IMR-90 (cell line): ENCODE results near the gene ZNF800. TPM values are rescaled to one million over a fixed set of nuclear protein-coding genes. Genes with fewer than 3 reads are reported as not detected.

Experiments
- ATAC-seq: fragments of 200-7000 bp; cut with Tn5 transposase; 2 replicates; pipeline ENCODE4 v1.9.1; 2020; ENCODE audit warnings: low read depth, mild to moderate bottlenecking, moderate library complexity
- BruUV-seq: library from RNA; stranded (reverse); fragments of 400-500 nt; replicated peaks from 2 replicates; lab custom pipeline; 2021; lab: Mats Ljungman, UMichigan
- CTCF ChIA-PET: fragments of 300-600 bp; formaldehyde crosslinking; extraction: SDS; loops from one replicate; lab custom pipeline; 2021; ENCODE audit warnings: antibody characterized with exemption; lab: Yijun Ruan, JAX
- POLR2A ChIA-PET: fragments of 300-600 bp; sonication (Branson Sonifier 250); formaldehyde crosslinking; loops from one replicate; lab custom pipeline; 2022; ENCODE audit warnings: antibody characterized with exemption; ENCODE audit not compliant: unreplicated experiment; lab: Charles Lee
- DNase-seq: peaks from one replicate; pipeline ENCODE4 v3.0.0; 2013
- H2AFZ ChIP-seq: replicated peaks from 2 replicates; pipeline ENCODE3; 2013; ENCODE audit warnings: low read length, mild to moderate bottlenecking; ENCODE audit not compliant: poor library complexity
- H2AK5ac ChIP-seq: 2 replicates; pipeline ENCODE4 v1.6.1; 2013; ENCODE audit warnings: low read depth, low read length, inconsistent platforms
- H2AK9ac ChIP-seq: replicated peaks from 2 replicates; pipeline ENCODE3; 2013; ENCODE audit warnings: mild to moderate bottlenecking, low read depth, low read length, moderate library complexity; ENCODE audit not compliant: poor library complexity
- H2BK120ac ChIP-seq: 2 replicates; pipeline ENCODE4 v1.6.1; 2013; ENCODE audit warnings: low read depth, low read length, inconsistent platforms
- H2BK15ac ChIP-seq: 3 replicates; pipeline ENCODE4 v1.6.1; 2013; ENCODE audit warnings: low read depth, low read length, inconsistent platforms
- H2BK20ac ChIP-seq: 2 replicates; pipeline ENCODE4 v1.6.1; 2013; ENCODE audit warnings: low read depth, mild to moderate bottlenecking, inconsistent platforms, low read length, moderate library complexity
- H2BK5ac ChIP-seq: 2 replicates; pipeline ENCODE4 v1.6.1; 2013; ENCODE audit warnings: mild to moderate bottlenecking, low read depth, low read length, inconsistent platforms; ENCODE audit not compliant: poor library complexity, severe bottlenecking
- H3K14ac ChIP-seq: replicated peaks from 2 replicates; pipeline ENCODE4 v1.6.1; 2013; ENCODE audit warnings: low read depth, low read length, inconsistent platforms
- H3K18ac ChIP-seq: 2 replicates; pipeline ENCODE4 v1.6.1; 2013; ENCODE audit warnings: low read depth, low read length, control low read depth
- H3K23ac ChIP-seq: 2 replicates; pipeline ENCODE4 v1.6.1; 2013; ENCODE audit warnings: low read depth, low read length, inconsistent platforms
- H3K27ac ChIP-seq: 2 replicates; pipeline ENCODE4 v1.5.1; 2013; ENCODE audit warnings: mild to moderate bottlenecking, control low read depth, low read length; ENCODE audit not compliant: insufficient read depth
- H3K27me3 ChIP-seq: 2 replicates; pipeline ENCODE4 v1.6.1; 2013; ENCODE audit warnings: low read length; ENCODE audit not compliant: control insufficient read depth, insufficient read depth
- H3K36me3 ChIP-seq: 2 replicates; pipeline ENCODE4 v1.6.1; 2013; ENCODE audit warnings: low read length, mixed read lengths; ENCODE audit not compliant: control insufficient read depth, insufficient read depth
- H3K4ac ChIP-seq: 2 replicates; pipeline ENCODE4 v1.6.1; 2013; ENCODE audit warnings: low read depth, low read length, inconsistent platforms
- H3K4me1 ChIP-seq: 2 replicates; pipeline ENCODE4 v1.6.1; 2013; ENCODE audit warnings: low read length, mixed read lengths; ENCODE audit not compliant: control insufficient read depth, insufficient read depth
- H3K4me2 ChIP-seq: 2 replicates; pipeline ENCODE4 v1.6.1; 2013; ENCODE audit warnings: low read depth, mild to moderate bottlenecking, control low read depth, low read length, moderate library complexity
- H3K4me3 ChIP-seq: 2 replicates; pipeline ENCODE4 v1.5.1; 2013; ENCODE audit warnings: low read depth, mild to moderate bottlenecking, control low read depth, low read length, moderate library complexity; ENCODE audit not compliant: insufficient read depth
- H3K56ac ChIP-seq: 2 replicates; pipeline ENCODE4 v1.6.1; 2013; ENCODE audit warnings: low read length, inconsistent platforms; ENCODE audit not compliant: insufficient read depth; ENCODE audit errors: extremely low read depth
- H3K79me1 ChIP-seq, 2 experiments: 2 replicates each; pipeline ENCODE4 v1.6.1; 2013; ENCODE audit warnings: low read length in 2 of 2, inconsistent platforms in 1 of 2, low read depth in 1 of 2
- H3K9ac ChIP-seq: 2 replicates; pipeline ENCODE4 v1.6.1; 2013; ENCODE audit warnings: low read depth, low read length, control low read depth
- H3K9me1 ChIP-seq: 2 replicates; pipeline ENCODE4 v1.6.1; 2013; ENCODE audit warnings: low read length, inconsistent platforms; ENCODE audit not compliant: insufficient read depth
- H3K9me3 ChIP-seq: 2 replicates; pipeline ENCODE4 v1.6.1; 2013; ENCODE audit warnings: low read length; ENCODE audit not compliant: control insufficient read depth, insufficient read depth
- H4K20me1 ChIP-seq: 2 replicates; pipeline ENCODE4 v1.6.1; 2013; ENCODE audit warnings: low read length, inconsistent platforms; ENCODE audit not compliant: insufficient read depth
- H4K5ac ChIP-seq: 2 replicates; pipeline ENCODE4 v1.6.1; 2013; ENCODE audit warnings: mild to moderate bottlenecking, low read depth, low read length, control low read depth
- H4K8ac ChIP-seq, 2 experiments: 2 replicates each; pipeline ENCODE4 v1.6.1; 2013; ENCODE audit warnings: low read depth in 2 of 2, low read length in 2 of 2, control low read depth in 1 of 2, inconsistent platforms in 1 of 2
- H4K91ac ChIP-seq: 2 replicates; pipeline ENCODE4 v1.6.1; 2013; ENCODE audit warnings: low read depth, low read length, inconsistent platforms; ENCODE audit not compliant: insufficient read depth
- MAFK ChIP-seq: IDR thresholded peaks from 2 replicates; pipeline ENCODE4 v1.6.1; 2012; ENCODE audit warnings: low read depth, low read length, improper control_type of control experiment
- NFE2L2 ChIP-seq: fragments of 150-350 bp; IDR thresholded peaks from 2 replicates; pipeline ENCODE4 v1.6.1; 2016; ENCODE audit warnings: low read depth, mild to moderate bottlenecking, low read length
- RFX5 ChIP-seq: IDR thresholded peaks from 2 replicates; pipeline ENCODE4 v1.8.0; 2012; ENCODE audit warnings: low read depth, mild to moderate bottlenecking, low read length, moderate library complexity
- SMC3 ChIP-seq: fragments of 150-350 bp; IDR thresholded peaks from 2 replicates; pipeline ENCODE4 v1.6.1; 2016; ENCODE audit warnings: low read depth, mild to moderate bottlenecking, antibody characterized with exemption, low read length, moderate library complexity
- WGBS, 2 experiments: methylation state at CpG; one replicate each; pipeline versions ENCODE4 v1.1.5 to v1.1.7; 2013; ENCODE audit warnings: missing lambda C conversion rate in 2 of 2; ENCODE audit not compliant: insufficient read length in 1 of 2; ENCODE audit errors: extremely low coverage in 2 of 2; 5-methylcytosine and 5-hydroxymethylcytosine counted together
- dilution Hi-C: fragments of 300-500 bp; cut with HindIII; formaldehyde crosslinking; loops from one replicate; pipeline ENCODE4 v1.14.3; 2018; ENCODE audit warnings: low sequenced_read_pairs; ENCODE audit not compliant: unreplicated experiment
- in situ Hi-C: fragments of 300-500 bp; cut with MboI; formaldehyde crosslinking; loops from 3 replicates; pipeline ENCODE4 v1.14.3; 2019; ENCODE audit warnings: low sequenced_read_pairs, inconsistent platforms, mixed read lengths
- intact Hi-C: fragments of 100-400 bp; cut with micrococcal nuclease; formaldehyde crosslinking; loops from 2 replicates; pipeline ENCODE4 v1.10.0; 2022
- polyA plus RNA-seq, 3 experiments: library from polyadenylated mRNA; depleted of rRNA; stranded (reverse); fragments of >200 nt; gene quantifications; 2 replicates each; pipeline ENCODE4 v1.2.3, GENCODE V29; 2012; ENCODE audit warnings: low replicate concordance in 1 of 3
- total RNA-seq: library from RNA; depleted of rRNA; stranded (reverse); fragments of >200 nt; gene quantifications from 2 replicates; pipeline ENCODE4 v1.2.3, GENCODE V29; 2012

Gene ZNF800
- total and polyA plus RNA-seq, 2 of the 4 experiments (the other 2 are of a cell fraction), result 6.9 to 13.1 TPM

DNA sequence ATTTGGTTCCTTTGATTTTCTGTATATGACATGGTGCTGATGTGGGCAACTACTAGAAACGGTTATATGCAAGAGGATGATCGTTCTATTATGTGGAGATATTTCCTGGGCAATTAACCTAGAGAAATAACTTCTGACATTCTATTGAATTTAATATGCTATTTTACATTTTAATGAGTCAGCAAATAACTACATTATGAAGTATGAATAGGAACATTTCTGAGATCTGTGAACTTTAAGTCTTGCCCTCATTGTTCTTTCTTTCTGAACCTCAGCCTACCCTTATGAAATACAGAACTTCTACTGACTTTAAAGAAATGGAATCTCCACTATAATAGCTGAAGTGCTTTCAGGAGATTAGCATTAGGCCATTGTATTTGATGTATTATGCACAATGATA, 59.6 kb downstream of the ZNF800 start:
- H4K20me1 ChIP-seq, result no peaks in the 10 kb centered on the region
- no peak overlapping the region for H2AK9ac ChIP-seq
- no CpG with 5 or more reads among the region's 2 CpGs for WGBS, 2 experiments
- H2AK5ac ChIP-seq, result no peak overlapping the region
- H2BK20ac ChIP-seq, result no peak overlapping the region
- no peak overlapping the region for H4K91ac ChIP-seq
- CTCF ChIA-PET, result interaction anchor here (0.6 kb wide), 1 partner anchor 706 kb away, joined by 3 read pairs; no protein-coding TSS in a partner anchor
- H3K36me3 ChIP-seq, result no peaks in the 10 kb centered on the region
- no peak overlapping the region for H3K4me2 ChIP-seq
- POLR2A ChIA-PET, result no interaction called here
- H3K9me1 ChIP-seq, result no peaks in the 10 kb centered on the region
- no peak for DNase-seq
- no peak overlapping the region for H3K27ac ChIP-seq
- H3K56ac ChIP-seq, result no peak overlapping the region
- no peak overlapping the region for H2BK120ac ChIP-seq
- H3K4me3 ChIP-seq, result no peak overlapping the region
- no peak overlapping the region for H3K23ac ChIP-seq
- in situ Hi-C loops (no loop called here), intact Hi-C loops (no loop called here), dilution Hi-C loops (no loop called here)
- no peaks in the 10 kb centered on the region for H3K4me1 ChIP-seq
- TF ChIP-seq MAFK (peak; percentile 97), NFE2L2 (no peak), RFX5 (no peak), SMC3 (no peak)
- no peaks in the 10 kb centered on the region for H3K27me3 ChIP-seq
- no peak overlapping the region for H2AFZ ChIP-seq
- no peak overlapping the region for H3K9ac ChIP-seq
- H4K5ac ChIP-seq, result no peak overlapping the region
- H3K14ac ChIP-seq, result no peak overlapping the region
- BruUV-seq, result no TSS peak
- H2BK5ac ChIP-seq, result no peak overlapping the region
- no peak for ATAC-seq
- H3K79me1 ChIP-seq, result no peaks in the 10 kb centered on the region
- no peak overlapping the region for H2BK15ac ChIP-seq
- no peak overlapping the region for H4K8ac ChIP-seq
- no peak overlapping the region for H3K4ac ChIP-seq
- H3K9me3 ChIP-seq, result no peaks in the 10 kb centered on the region
- H3K18ac ChIP-seq, result no peak overlapping the region
